HepG2 (cell line): ENCODE results near the gene CARMIL3. TPM values are rescaled to one million over a fixed set of nuclear protein-coding genes. Genes with fewer than 3 reads are reported as not detected.

ENCODE experiments used
- DPF2 ChIP-seq: sonication (generic); formaldehyde crosslinking; IDR thresholded peaks from 2 replicates; pipeline ENCODE4 v1.4.0; 2020; ENCODE audit warnings: mild to moderate bottlenecking, low read depth, missing genetic modification reagents, borderline replicate concordance
- GATAD1 ChIP-seq: IDR thresholded peaks from 2 replicates; pipeline ENCODE4 v1.6.1; 2016; ENCODE audit warnings: missing genetic modification reagents, missing compliant biosample characterization
- HIVEP1 ChIP-seq: sonication (generic); formaldehyde crosslinking; IDR thresholded peaks from 2 replicates; pipeline ENCODE4 v1.4.0; 2020; ENCODE audit warnings: mild to moderate bottlenecking, missing genetic modification reagents
- HOXA3 ChIP-seq: sonication (generic); formaldehyde crosslinking; IDR thresholded peaks from 2 replicates; pipeline ENCODE4 v1.5.0; 2020; ENCODE audit warnings: missing genetic modification reagents
- MIER2 ChIP-seq: IDR thresholded peaks from 2 replicates; pipeline ENCODE4 v1.6.1; 2016; ENCODE audit warnings: missing biosample characterization, missing genetic modification reagents
- MTF1 ChIP-seq: sonication (generic); formaldehyde crosslinking; IDR thresholded peaks from 2 replicates; pipeline ENCODE4 v1.5.0; 2020; ENCODE audit warnings: missing genetic modification reagents
- MXD1 ChIP-seq: sonication (generic); formaldehyde crosslinking; IDR thresholded peaks from 2 replicates; pipeline ENCODE4 v1.4.0; 2020; ENCODE audit warnings: mild to moderate bottlenecking, missing genetic modification reagents
- NKX3-1 ChIP-seq: sonication (generic); formaldehyde crosslinking; IDR thresholded peaks from 2 replicates; pipeline ENCODE4 v1.5.0; 2020; ENCODE audit warnings: missing genetic modification reagents
- SALL2 ChIP-seq: sonication (generic); formaldehyde crosslinking; IDR thresholded peaks from 2 replicates; pipeline ENCODE4 v1.8.1; 2023; ENCODE audit warnings: mild to moderate bottlenecking, missing genetic modification reagents, inconsistent platforms
- THAP9 ChIP-seq: sonication (generic); formaldehyde crosslinking; IDR thresholded peaks from 2 replicates; pipeline ENCODE4; 2020; ENCODE audit warnings: missing genetic modification reagents, mild to moderate bottlenecking, borderline replicate concordance
- ZFAT ChIP-seq: sonication (generic); formaldehyde crosslinking; conservative IDR thresholded peaks from 2 replicates; pipeline ENCODE4 v1.8.1; 2023; ENCODE audit warnings: missing genetic modification reagents, inconsistent platforms
- ZFYVE20 ChIP-seq: sonication (generic); formaldehyde crosslinking; IDR thresholded peaks from 2 replicates; pipeline ENCODE4 v1.8.0; 2023; ENCODE audit warnings: low read depth, mild to moderate bottlenecking, moderate library complexity, missing genetic modification reagents, borderline replicate concordance
- ZNF230 ChIP-seq: sonication (generic); formaldehyde crosslinking; IDR thresholded peaks from 2 replicates; pipeline ENCODE4 v1.4.0; 2020; ENCODE audit warnings: mild to moderate bottlenecking, missing genetic modification reagents
- ZNF251 ChIP-seq: sonication (generic); formaldehyde crosslinking; IDR thresholded peaks from 2 replicates; pipeline ENCODE4 v1.9.0; 2021; ENCODE audit warnings: mild to moderate bottlenecking, missing genetic modification reagents
- ZNF513 ChIP-seq: sonication (generic); formaldehyde crosslinking; conservative IDR thresholded peaks from 2 replicates; pipeline ENCODE4 v1.5.0; 2020; ENCODE audit warnings: missing genetic modification reagents
- ZNF75D ChIP-seq: sonication (generic); formaldehyde crosslinking; IDR thresholded peaks from 2 replicates; pipeline ENCODE4 v1.8.1; 2023; ENCODE audit warnings: missing genetic modification reagents, mild to moderate bottlenecking, borderline replicate concordance
- ZNF776 ChIP-seq: sonication (generic); formaldehyde crosslinking; IDR thresholded peaks from 2 replicates; pipeline ENCODE4 v1.4.0; 2020; ENCODE audit warnings: mild to moderate bottlenecking, missing genetic modification reagents
- ZZZ3 ChIP-seq: sonication (generic); formaldehyde crosslinking; IDR thresholded peaks from 2 replicates; pipeline ENCODE4 v1.4.0; 2020; ENCODE audit warnings: missing genetic modification reagents, mild to moderate bottlenecking, borderline replicate concordance
- polyA plus RNA-seq, 8 experiments: library from polyadenylated mRNA; depleted of rRNA in 3 of 8; stranded (reverse) in 7 of 8; unstranded in 1 of 8; fragments of >200 nt; fragmentation: Illumina TruSeq in 4 of 8; extraction: Trizol in 4 of 8; gene quantifications; 2 replicates each; pipeline versions ENCODE4 v1.2.1 to v1.2.3, GENCODE V29; 2011 to 2016; ENCODE audit warnings: low read depth in 4 of 8, missing spikeins in 1 of 8, mixed read lengths in 1 of 8; ENCODE audit not compliant: insufficient read depth in 1 of 8
- total RNA-seq, 5 experiments: library from RNA; depleted of rRNA; stranded (reverse); fragments of >200 nt; fragmentation: Illumina TruSeq; extraction: Trizol; gene quantifications; 2 replicates each; pipeline ENCODE4 v1.2.3, GENCODE V29; 2016; ENCODE audit warnings: low read depth in 1 of 5
- TF ChIP-seq, protein P1 (sequence below): sonication (generic); formaldehyde crosslinking; IDR thresholded peaks from 2 replicates; pipeline ENCODE4 v1.4.0; 2020; ENCODE audit warnings: missing genetic modification reagents, borderline replicate concordance
- TF ChIP-seq, protein P2 (sequence below): sonication (generic); formaldehyde crosslinking; IDR thresholded peaks from 2 replicates; pipeline ENCODE4 v1.5.0; 2020; ENCODE audit warnings: missing genetic modification reagents

Gene CARMIL3
- total and polyA plus RNA-seq, 2 of the 13 experiments (the other 11 are each of a cell fraction or from before 2014, with no cell fraction given), result 0.27 to 0.55 TPM

- TF ChIP-seq, protein P1, sequence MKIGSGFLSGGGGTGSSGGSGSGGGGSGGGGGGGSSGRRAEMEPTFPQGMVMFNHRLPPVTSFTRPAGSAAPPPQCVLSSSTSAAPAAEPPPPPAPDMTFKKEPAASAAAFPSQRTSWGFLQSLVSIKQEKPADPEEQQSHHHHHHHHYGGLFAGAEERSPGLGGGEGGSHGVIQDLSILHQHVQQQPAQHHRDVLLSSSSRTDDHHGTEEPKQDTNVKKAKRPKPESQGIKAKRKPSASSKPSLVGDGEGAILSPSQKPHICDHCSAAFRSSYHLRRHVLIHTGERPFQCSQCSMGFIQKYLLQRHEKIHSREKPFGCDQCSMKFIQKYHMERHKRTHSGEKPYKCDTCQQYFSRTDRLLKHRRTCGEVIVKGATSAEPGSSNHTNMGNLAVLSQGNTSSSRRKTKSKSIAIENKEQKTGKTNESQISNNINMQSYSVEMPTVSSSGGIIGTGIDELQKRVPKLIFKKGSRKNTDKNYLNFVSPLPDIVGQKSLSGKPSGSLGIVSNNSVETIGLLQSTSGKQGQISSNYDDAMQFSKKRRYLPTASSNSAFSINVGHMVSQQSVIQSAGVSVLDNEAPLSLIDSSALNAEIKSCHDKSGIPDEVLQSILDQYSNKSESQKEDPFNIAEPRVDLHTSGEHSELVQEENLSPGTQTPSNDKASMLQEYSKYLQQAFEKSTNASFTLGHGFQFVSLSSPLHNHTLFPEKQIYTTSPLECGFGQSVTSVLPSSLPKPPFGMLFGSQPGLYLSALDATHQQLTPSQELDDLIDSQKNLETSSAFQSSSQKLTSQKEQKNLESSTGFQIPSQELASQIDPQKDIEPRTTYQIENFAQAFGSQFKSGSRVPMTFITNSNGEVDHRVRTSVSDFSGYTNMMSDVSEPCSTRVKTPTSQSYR (CRISPR knock-in tag), result peak; percentile 38; the same call in 1 of the 2 replicates
- TF ChIP-seq DPF2 (peak; percentile 75; the same call in 1 of the 2 replicates), HOXA3 (CRISPR knock-in tag) (peak; percentile 65; the same call in 1 of the 2 replicates), MTF1 (CRISPR knock-in tag) (no peak), ZZZ3 (CRISPR knock-in tag) (peak; percentile 90), ZNF75D (CRISPR knock-in tag) (no peak), SALL2 (peak; percentile 62; the same call in 1 of the 2 replicates), ZNF230 (CRISPR knock-in tag) (0 out of 2 replicates have a peak, but pooled peaks have one; percentile 82), ZNF513 (CRISPR knock-in tag) (no peak), NKX3-1 (CRISPR knock-in tag) (0 out of 2 replicates have a peak, but pooled peaks have one; percentile 52), ZFAT (no peak), MIER2 (peak; percentile 57), HIVEP1 (CRISPR knock-in tag) (peak; percentile 75; the same call in 1 of the 2 replicates), ZNF251 (CRISPR knock-in tag) (peak; percentile 98), THAP9 (CRISPR knock-in tag) (peak; percentile 94), GATAD1 (peak; percentile 79), MXD1 (no peak), ZFYVE20 (peak; percentile 41; the same call in 1 of the 2 replicates), ZNF776 (CRISPR knock-in tag) (no peak)
- TF ChIP-seq, protein P2, sequence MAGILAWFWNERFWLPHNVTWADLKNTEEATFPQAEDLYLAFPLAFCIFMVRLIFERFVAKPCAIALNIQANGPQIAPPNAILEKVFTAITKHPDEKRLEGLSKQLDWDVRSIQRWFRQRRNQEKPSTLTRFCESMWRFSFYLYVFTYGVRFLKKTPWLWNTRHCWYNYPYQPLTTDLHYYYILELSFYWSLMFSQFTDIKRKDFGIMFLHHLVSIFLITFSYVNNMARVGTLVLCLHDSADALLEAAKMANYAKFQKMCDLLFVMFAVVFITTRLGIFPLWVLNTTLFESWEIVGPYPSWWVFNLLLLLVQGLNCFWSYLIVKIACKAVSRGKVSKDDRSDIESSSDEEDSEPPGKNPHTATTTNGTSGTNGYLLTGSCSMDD (CRISPR knock-in tag), result no peak
Measured at GRCh38 chr14:24036169-24036962, 15.4 kb upstream of the CARMIL3 start (continued).
